HepG2 (cell line): ENCODE measurements around the gene RAB32. TPM values are rescaled to one million over a fixed set of nuclear protein-coding genes. Genes with fewer than 3 reads are reported as not detected.

Experiments
- ATAC-seq: fragments of 200-7000 bp; cut with Tn5 transposase; 3 replicates; pipeline ENCODE4 v1.9.1; 2020; ENCODE audit warnings: mild to moderate bottlenecking, moderate library complexity
- BruUV-seq: library from RNA; stranded (reverse); fragments of 400-500 nt; replicated peaks from 2 replicates; lab custom pipeline; 2021; lab: Mats Ljungman, UMichigan
- CTCF ChIA-PET: fragments of 300-600 bp; formaldehyde crosslinking; extraction: SDS; loops from one replicate; lab custom pipeline; 2021; ENCODE audit warnings: low total read pairs, inconsistent platforms, low intra/inter-chr PET ratio; lab: Yijun Ruan, JAX
- POLR2A ChIA-PET: fragments of 350-600 bp; sonication (Branson Sonifier 250); formaldehyde crosslinking; loops from one replicate; lab custom pipeline; 2020; ENCODE audit warnings: antibody characterized with exemption, inconsistent platforms; lab: Yijun Ruan, JAX
- DNase-seq: peaks from one replicate; pipeline ENCODE4 v3.0.0-alpha.2; 2015; ENCODE audit warnings: low spot score
- FAIRE-seq: peaks from 3 replicates; lab custom pipeline; 2011; peaks lifted over from hg19 to GRCh38; lab: Jason Lieb, UNC
- H2AFZ ChIP-seq: one replicate; pipeline ENCODE4 v1.6.1; 2011; ENCODE audit warnings: low read length, inconsistent platforms
- H3K27ac ChIP-seq: fragments of 300-600 bp; 3 replicates; pipeline ENCODE4 v1.8.0; 2011; ENCODE audit warnings: mixed run types, mild to moderate bottlenecking, mixed read lengths, low read length, inconsistent platforms; ENCODE audit not compliant: insufficient read depth; ENCODE audit errors: extremely low read length
- H3K27me3 ChIP-seq, 2 experiments: fragments of 200-600 bp in 1 of 2; 2 replicates in 1 of 2; 3 replicates in 1 of 2; pipeline versions ENCODE4 v1.6.0 to v1.8.0; 2011; ENCODE audit warnings: low read length in 2 of 2, mild to moderate bottlenecking in 2 of 2, moderate library complexity in 2 of 2, inconsistent platforms in 1 of 2; ENCODE audit not compliant: insufficient read depth in 2 of 2, control insufficient read depth in 1 of 2
- H3K36me3 ChIP-seq, 2 experiments: fragments of 200-600 bp in 1 of 2; replicated peaks in 1 of 2; 2 replicates in 1 of 2; 3 replicates in 1 of 2; pipeline versions ENCODE4 v1.5.1 to v1.8.0; 2011; ENCODE audit warnings: low read length in 2 of 2, inconsistent platforms in 1 of 2; ENCODE audit not compliant: insufficient read depth in 2 of 2, control insufficient read depth in 1 of 2
- H3K4me1 ChIP-seq: 2 replicates; pipeline ENCODE4 v1.5.1; 2012; ENCODE audit warnings: low read length, inconsistent platforms; ENCODE audit not compliant: insufficient read depth
- H3K4me2 ChIP-seq: 2 replicates; pipeline ENCODE4 v1.6.0; 2011; ENCODE audit warnings: low read depth, low read length, inconsistent platforms
- H3K4me3 ChIP-seq, 3 experiments: fragments of 200-600 bp in 1 of 3; sonication (generic), shearing (Covaris generic) in 1 of 3; replicated peaks in 1 of 3; 2 replicates each; pipeline ENCODE4 v1.5.1; 2011 to 2016; ENCODE audit warnings: low read length in 3 of 3, inconsistent platforms in 2 of 3, low read depth in 2 of 3, mild to moderate bottlenecking in 2 of 3, control low read depth in 1 of 3, mixed read lengths in 1 of 3; ENCODE audit not compliant: insufficient read depth in 1 of 3
- H3K79me2 ChIP-seq: one replicate; pipeline ENCODE4 v1.6.1; 2011; ENCODE audit warnings: low read length, inconsistent platforms; ENCODE audit not compliant: insufficient read depth
- H3K9ac ChIP-seq: 2 replicates; pipeline ENCODE4 v1.6.0; 2011; ENCODE audit warnings: mild to moderate bottlenecking, low read depth, low read length, inconsistent platforms; ENCODE audit not compliant: insufficient read depth
- H3K9me3 ChIP-seq: 2 replicates; pipeline ENCODE4 v1.5.1; 2012; ENCODE audit warnings: mild to moderate bottlenecking, low read length
- H4K20me1 ChIP-seq: 2 replicates; pipeline ENCODE4 v1.6.0; 2011; ENCODE audit warnings: inconsistent platforms, mild to moderate bottlenecking, low read length, moderate library complexity; ENCODE audit not compliant: insufficient read depth
- ADNP ChIP-seq: sonication (generic); formaldehyde crosslinking; IDR thresholded peaks from 2 replicates; pipeline ENCODE4 v1.4.0; 2020; ENCODE audit warnings: missing genetic modification reagents
- AGO1 ChIP-seq: fragments of 200-400 bp; formaldehyde crosslinking; IDR thresholded peaks from 2 replicates; pipeline ENCODE4 v1.6.1; 2017; ENCODE audit warnings: mild to moderate bottlenecking, low read depth, low read length, moderate library complexity; ENCODE audit not compliant: poor library complexity, severe bottlenecking
- HIVEP1 ChIP-seq: sonication (generic); formaldehyde crosslinking; IDR thresholded peaks from 2 replicates; pipeline ENCODE4 v1.4.0; 2020; ENCODE audit warnings: mild to moderate bottlenecking, missing genetic modification reagents
- HNRNPH1 ChIP-seq: fragments of 200-400 bp; formaldehyde crosslinking; optimal IDR thresholded peaks from 2 replicates; pipeline ENCODE3; 2017; ENCODE audit warnings: mild to moderate bottlenecking, low read depth, low read length
- KAT8 ChIP-seq: IDR thresholded peaks from 2 replicates; pipeline ENCODE4 v1.6.1; 2016; ENCODE audit warnings: missing genetic modification reagents, missing compliant biosample characterization
- MED13 ChIP-seq: sonication (generic); formaldehyde crosslinking; IDR thresholded peaks from 2 replicates; pipeline ENCODE4 v1.5.0; 2020; ENCODE audit warnings: missing genetic modification reagents
- RFX3 ChIP-seq: IDR thresholded peaks from 2 replicates; pipeline ENCODE4 v1.6.1; 2016; ENCODE audit warnings: missing biosample characterization, missing genetic modification reagents
- SKI ChIP-seq: fragments of 450-650 bp; IDR thresholded peaks from one replicate; pipeline ENCODE4 v1.6.1; 2018; ENCODE audit warnings: mild to moderate bottlenecking; ENCODE audit not compliant: partially characterized antibody
- SP140L ChIP-seq: sonication (generic); formaldehyde crosslinking; IDR thresholded peaks from 2 replicates; pipeline ENCODE4 v1.4.0; 2020; ENCODE audit warnings: missing genetic modification reagents, borderline replicate concordance
- SRSF4 ChIP-seq: fragments of 200-400 bp; formaldehyde crosslinking; IDR thresholded peaks from one replicate; pipeline ENCODE4 v1.6.1; 2018; ENCODE audit warnings: mild to moderate bottlenecking, low read depth, low read length, moderate library complexity; ENCODE audit not compliant: poor library complexity, severe bottlenecking
- STAG1 ChIP-seq: sonication (generic); formaldehyde crosslinking; IDR thresholded peaks from 2 replicates; pipeline ENCODE4 v1.4.0; 2020; ENCODE audit warnings: missing genetic modification reagents
- ZNF724P ChIP-seq: sonication (generic); formaldehyde crosslinking; IDR thresholded peaks from 2 replicates; pipeline ENCODE4 v1.8.0; 2022; ENCODE audit warnings: missing genetic modification reagents, borderline replicate concordance
- WGBS: methylation state at CpG from one replicate; pipeline ENCODE4 v1.1.6; 2017; ENCODE audit warnings: low lambda C conversion rate; 5-methylcytosine and 5-hydroxymethylcytosine counted together
- in situ Hi-C: cut with HindIII; loops from 2 replicates; pipeline ENCODE4 v1.10.0; 2017; ENCODE audit warnings: low pct_unique_long_range_greater_than_20kb; ENCODE audit not compliant: extremely low pct_ligation_motif_present
- intact Hi-C: fragments of 100-400 bp; cut with micrococcal nuclease; formaldehyde crosslinking; loops from one replicate; pipeline ENCODE4 v1.10.0; 2022; ENCODE audit not compliant: unreplicated experiment
- polyA plus RNA-seq, 8 experiments: library from polyadenylated mRNA; depleted of rRNA in 3 of 8; stranded (reverse) in 7 of 8; unstranded in 1 of 8; fragments of >200 nt; fragmentation: Illumina TruSeq in 4 of 8; extraction: Trizol in 4 of 8; gene quantifications; 2 replicates each; pipeline versions ENCODE4 v1.2.1 to v1.2.3, GENCODE V29; 2011 to 2016; ENCODE audit warnings: low read depth in 4 of 8, missing spikeins in 1 of 8, mixed read lengths in 1 of 8; ENCODE audit not compliant: insufficient read depth in 1 of 8
- total RNA-seq, 5 experiments: library from RNA; depleted of rRNA; stranded (reverse); fragments of >200 nt; fragmentation: Illumina TruSeq; extraction: Trizol; gene quantifications; 2 replicates each; pipeline ENCODE4 v1.2.3, GENCODE V29; 2016; ENCODE audit warnings: low read depth in 1 of 5
- TF ChIP-seq, protein P1 (sequence below): sonication (generic); formaldehyde crosslinking; IDR thresholded peaks from 2 replicates; pipeline ENCODE4 v1.8.1; 2023; ENCODE audit warnings: mild to moderate bottlenecking, missing genetic modification reagents
- TF ChIP-seq, protein P2 (sequence below): IDR thresholded peaks from 2 replicates; pipeline ENCODE4 v1.6.1; 2016; ENCODE audit warnings: missing genetic modification reagents, missing compliant biosample characterization
- TF ChIP-seq, protein P3 (sequence below): sonication (generic); formaldehyde crosslinking; IDR thresholded peaks from 2 replicates; pipeline ENCODE4 v1.5.1; 2020; ENCODE audit warnings: mild to moderate bottlenecking, missing genetic modification reagents, borderline replicate concordance

Gene RAB32
- total and polyA plus RNA-seq, 2 of the 13 experiments (the other 11 are each of a cell fraction or from before 2014, with no cell fraction given): 43.7 to 93.9 TPM

DNA sequence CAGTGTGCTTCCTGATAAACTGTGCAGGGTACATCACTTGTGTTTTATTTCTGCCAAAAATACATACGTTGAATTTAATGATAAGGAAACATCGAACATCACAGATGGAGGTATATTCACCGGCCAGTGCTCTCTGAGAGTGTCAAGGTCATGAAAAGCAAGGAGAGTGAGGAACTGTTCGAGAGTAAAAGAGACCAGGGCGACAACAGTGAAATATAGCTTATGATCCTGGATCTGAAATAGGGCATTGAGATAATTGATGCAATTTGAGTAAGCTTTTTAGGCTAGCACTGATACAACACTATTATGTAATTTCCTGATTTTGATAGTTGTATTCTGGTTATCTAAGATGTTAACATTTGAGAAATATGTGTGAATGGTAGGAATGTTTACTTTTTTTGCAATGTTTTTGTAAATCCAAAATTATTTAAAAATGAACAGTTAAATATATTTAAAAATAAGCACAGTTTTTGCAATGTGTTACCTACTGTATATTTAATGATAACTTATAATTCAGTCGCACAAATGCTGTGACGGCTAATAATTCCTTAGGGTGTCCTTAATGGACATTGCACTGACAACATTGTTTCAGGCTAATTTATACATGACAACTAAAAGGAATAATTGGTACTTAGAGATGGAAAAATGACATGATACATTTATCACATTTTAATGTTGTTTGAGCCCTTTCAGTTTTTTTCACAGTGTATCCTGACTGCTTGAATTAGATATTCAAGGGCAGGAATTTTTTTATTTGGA is 9.9 kb downstream of the RAB32 start:
- ChIA-PET POLR2A (no interaction called here), CTCF (no interaction called here)

More for the DNA sequence above, 9.9 kb downstream of the RAB32 start:
- Histone ChIP-seq H3K27me3 (no peaks in the 10 kb centered on the region), H3K4me1 (no peaks in the 10 kb centered on the region), H3K36me3 (peaks cover 10 to 43% of the 10 kb centered on the region in 2 experiments), H3K4me2 (no peak overlapping the region), H3K79me2 (peaks cover 10% of the 10 kb centered on the region), H3K4me3 (no peak overlapping the region), H2AFZ (no peak overlapping the region), H3K9me3 (no peaks in the 10 kb centered on the region), H4K20me1 (0 out of 2 replicates have a peak, but pooled peaks cover 3% of the 10 kb centered on the region), H3K27ac (no peak overlapping the region), H3K9ac (no peak overlapping the region)
- intact Hi-C loops (no loop called here), in situ Hi-C loops (no loop called here)
- ATAC-seq: no peak
- no peak for DNase-seq
- BruUV-seq: no TSS peak
- no peak for FAIRE-seq
- WGBS: 97% methylated on average over 7 of the region's 7 CpGs
- TF ChIP-seq HNRNPH1 (no peak), RFX3 (CRISPR knock-in tag) (no peak), SRSF4 (no peak), STAG1 (CRISPR knock-in tag) (no peak), SKI (no peak), HIVEP1 (CRISPR knock-in tag) (no peak), KAT8 (CRISPR knock-in tag) (no peak), ADNP (no peak), SP140L (CRISPR knock-in tag) (no peak), AGO1 (no peak), ZNF724P (no peak), MED13 (CRISPR knock-in tag) (no peak)
- TF ChIP-seq, protein P1, sequence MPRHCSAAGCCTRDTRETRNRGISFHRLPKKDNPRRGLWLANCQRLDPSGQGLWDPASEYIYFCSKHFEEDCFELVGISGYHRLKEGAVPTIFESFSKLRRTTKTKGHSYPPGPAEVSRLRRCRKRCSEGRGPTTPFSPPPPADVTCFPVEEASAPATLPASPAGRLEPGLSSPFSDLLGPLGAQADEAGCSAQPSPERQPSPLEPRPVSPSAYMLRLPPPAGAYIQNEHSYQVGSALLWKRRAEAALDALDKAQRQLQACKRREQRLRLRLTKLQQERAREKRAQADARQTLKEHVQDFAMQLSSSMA (CRISPR knock-in tag): no peak
- TF ChIP-seq, protein P2, sequence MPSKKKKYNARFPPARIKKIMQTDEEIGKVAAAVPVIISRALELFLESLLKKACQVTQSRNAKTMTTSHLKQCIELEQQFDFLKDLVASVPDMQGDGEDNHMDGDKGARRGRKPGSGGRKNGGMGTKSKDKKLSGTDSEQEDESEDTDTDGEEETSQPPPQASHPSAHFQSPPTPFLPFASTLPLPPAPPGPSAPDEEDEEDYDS (CRISPR knock-in tag): no peak
- TF ChIP-seq, protein P3, sequence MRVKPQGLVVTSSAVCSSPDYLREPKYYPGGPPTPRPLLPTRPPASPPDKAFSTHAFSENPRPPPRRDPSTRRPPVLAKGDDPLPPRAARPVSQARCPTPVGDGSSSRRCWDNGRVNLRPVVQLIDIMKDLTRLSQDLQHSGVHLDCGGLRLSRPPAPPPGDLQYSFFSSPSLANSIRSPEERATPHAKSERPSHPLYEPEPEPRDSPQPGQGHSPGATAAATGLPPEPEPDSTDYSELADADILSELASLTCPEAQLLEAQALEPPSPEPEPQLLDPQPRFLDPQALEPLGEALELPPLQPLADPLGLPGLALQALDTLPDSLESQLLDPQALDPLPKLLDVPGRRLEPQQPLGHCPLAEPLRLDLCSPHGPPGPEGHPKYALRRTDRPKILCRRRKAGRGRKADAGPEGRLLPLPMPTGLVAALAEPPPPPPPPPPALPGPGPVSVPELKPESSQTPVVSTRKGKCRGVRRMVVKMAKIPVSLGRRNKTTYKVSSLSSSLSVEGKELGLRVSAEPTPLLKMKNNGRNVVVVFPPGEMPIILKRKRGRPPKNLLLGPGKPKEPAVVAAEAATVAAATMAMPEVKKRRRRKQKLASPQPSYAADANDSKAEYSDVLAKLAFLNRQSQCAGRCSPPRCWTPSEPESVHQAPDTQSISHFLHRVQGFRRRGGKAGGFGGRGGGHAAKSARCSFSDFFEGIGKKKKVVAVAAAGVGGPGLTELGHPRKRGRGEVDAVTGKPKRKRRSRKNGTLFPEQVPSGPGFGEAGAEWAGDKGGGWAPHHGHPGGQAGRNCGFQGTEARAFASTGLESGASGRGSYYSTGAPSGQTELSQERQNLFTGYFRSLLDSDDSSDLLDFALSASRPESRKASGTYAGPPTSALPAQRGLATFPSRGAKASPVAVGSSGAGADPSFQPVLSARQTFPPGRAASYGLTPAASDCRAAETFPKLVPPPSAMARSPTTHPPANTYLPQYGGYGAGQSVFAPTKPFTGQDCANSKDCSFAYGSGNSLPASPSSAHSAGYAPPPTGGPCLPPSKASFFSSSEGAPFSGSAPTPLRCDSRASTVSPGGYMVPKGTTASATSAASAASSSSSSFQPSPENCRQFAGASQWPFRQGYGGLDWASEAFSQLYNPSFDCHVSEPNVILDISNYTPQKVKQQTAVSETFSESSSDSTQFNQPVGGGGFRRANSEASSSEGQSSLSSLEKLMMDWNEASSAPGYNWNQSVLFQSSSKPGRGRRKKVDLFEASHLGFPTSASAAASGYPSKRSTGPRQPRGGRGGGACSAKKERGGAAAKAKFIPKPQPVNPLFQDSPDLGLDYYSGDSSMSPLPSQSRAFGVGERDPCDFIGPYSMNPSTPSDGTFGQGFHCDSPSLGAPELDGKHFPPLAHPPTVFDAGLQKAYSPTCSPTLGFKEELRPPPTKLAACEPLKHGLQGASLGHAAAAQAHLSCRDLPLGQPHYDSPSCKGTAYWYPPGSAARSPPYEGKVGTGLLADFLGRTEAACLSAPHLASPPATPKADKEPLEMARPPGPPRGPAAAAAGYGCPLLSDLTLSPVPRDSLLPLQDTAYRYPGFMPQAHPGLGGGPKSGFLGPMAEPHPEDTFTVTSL (CRISPR knock-in tag): no peak
